ENCODE data around the gene IMPA2.

DNA sequence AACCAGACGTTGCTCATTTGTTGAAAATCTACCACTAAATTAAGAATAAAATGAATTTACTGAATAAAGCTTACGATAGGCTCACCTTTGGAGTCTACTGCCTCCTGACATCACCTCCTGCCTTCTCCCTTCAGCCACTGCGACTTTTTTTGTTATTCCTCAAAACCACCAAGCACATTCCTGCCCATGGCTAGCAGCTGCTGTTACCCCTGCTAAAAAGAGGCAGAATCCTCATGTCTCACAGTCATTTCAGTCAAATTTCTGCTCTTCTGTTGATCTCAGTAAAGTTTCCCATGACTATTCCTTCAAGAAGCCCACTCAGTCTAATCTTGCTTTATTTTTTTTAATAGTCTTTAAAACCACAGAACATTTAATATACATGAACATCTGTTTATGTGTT is 71.6 kb downstream of the IMPA2 start:
- TF ChIP-seq, protein P1, sequence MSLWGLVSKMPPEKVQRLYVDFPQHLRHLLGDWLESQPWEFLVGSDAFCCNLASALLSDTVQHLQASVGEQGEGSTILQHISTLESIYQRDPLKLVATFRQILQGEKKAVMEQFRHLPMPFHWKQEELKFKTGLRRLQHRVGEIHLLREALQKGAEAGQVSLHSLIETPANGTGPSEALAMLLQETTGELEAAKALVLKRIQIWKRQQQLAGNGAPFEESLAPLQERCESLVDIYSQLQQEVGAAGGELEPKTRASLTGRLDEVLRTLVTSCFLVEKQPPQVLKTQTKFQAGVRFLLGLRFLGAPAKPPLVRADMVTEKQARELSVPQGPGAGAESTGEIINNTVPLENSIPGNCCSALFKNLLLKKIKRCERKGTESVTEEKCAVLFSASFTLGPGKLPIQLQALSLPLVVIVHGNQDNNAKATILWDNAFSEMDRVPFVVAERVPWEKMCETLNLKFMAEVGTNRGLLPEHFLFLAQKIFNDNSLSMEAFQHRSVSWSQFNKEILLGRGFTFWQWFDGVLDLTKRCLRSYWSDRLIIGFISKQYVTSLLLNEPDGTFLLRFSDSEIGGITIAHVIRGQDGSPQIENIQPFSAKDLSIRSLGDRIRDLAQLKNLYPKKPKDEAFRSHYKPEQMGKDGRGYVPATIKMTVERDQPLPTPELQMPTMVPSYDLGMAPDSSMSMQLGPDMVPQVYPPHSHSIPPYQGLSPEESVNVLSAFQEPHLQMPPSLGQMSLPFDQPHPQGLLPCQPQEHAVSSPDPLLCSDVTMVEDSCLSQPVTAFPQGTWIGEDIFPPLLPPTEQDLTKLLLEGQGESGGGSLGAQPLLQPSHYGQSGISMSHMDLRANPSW (CRISPR knock-in tag; conservative IDR thresholded peaks at IDR 0.05; ENCODE audit: low read depth) = no peak
- TF ChIP-seq ATF1 (CRISPR knock-in tag; IDR thresholded peaks at IDR 0.05) (no peak), FOXP1 (CRISPR knock-in tag; IDR thresholded peaks at IDR 0.05; ENCODE audit: borderline replicate concordance) (no peak), FOXK1 (CRISPR knock-in tag; IDR thresholded peaks at IDR 0.05) (no peak), CREB1 (CRISPR knock-in tag; IDR thresholded peaks at IDR 0.05) (no peak), ELF4 (CRISPR knock-in tag; IDR thresholded peaks at IDR 0.05; ENCODE audit: low read depth) (no peak), NR1H2 (CRISPR knock-in tag; IDR thresholded peaks at IDR 0.05) (no peak), SP1 (CRISPR knock-in tag; conservative IDR thresholded peaks at IDR 0.05) (no peak)
- TF ChIP-seq, protein P2, sequence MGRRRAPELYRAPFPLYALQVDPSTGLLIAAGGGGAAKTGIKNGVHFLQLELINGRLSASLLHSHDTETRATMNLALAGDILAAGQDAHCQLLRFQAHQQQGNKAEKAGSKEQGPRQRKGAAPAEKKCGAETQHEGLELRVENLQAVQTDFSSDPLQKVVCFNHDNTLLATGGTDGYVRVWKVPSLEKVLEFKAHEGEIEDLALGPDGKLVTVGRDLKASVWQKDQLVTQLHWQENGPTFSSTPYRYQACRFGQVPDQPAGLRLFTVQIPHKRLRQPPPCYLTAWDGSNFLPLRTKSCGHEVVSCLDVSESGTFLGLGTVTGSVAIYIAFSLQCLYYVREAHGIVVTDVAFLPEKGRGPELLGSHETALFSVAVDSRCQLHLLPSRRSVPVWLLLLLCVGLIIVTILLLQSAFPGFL (CRISPR knock-in tag; IDR thresholded peaks at IDR 0.05; ENCODE audit: borderline replicate concordance) = no peak
- TF ChIP-seq, protein P3, sequence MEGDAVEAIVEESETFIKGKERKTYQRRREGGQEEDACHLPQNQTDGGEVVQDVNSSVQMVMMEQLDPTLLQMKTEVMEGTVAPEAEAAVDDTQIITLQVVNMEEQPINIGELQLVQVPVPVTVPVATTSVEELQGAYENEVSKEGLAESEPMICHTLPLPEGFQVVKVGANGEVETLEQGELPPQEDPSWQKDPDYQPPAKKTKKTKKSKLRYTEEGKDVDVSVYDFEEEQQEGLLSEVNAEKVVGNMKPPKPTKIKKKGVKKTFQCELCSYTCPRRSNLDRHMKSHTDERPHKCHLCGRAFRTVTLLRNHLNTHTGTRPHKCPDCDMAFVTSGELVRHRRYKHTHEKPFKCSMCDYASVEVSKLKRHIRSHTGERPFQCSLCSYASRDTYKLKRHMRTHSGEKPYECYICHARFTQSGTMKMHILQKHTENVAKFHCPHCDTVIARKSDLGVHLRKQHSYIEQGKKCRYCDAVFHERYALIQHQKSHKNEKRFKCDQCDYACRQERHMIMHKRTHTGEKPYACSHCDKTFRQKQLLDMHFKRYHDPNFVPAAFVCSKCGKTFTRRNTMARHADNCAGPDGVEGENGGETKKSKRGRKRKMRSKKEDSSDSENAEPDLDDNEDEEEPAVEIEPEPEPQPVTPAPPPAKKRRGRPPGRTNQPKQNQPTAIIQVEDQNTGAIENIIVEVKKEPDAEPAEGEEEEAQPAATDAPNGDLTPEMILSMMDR (IDR thresholded peaks at IDR 0.05) = no peak
- TF ChIP-seq, protein P4, sequence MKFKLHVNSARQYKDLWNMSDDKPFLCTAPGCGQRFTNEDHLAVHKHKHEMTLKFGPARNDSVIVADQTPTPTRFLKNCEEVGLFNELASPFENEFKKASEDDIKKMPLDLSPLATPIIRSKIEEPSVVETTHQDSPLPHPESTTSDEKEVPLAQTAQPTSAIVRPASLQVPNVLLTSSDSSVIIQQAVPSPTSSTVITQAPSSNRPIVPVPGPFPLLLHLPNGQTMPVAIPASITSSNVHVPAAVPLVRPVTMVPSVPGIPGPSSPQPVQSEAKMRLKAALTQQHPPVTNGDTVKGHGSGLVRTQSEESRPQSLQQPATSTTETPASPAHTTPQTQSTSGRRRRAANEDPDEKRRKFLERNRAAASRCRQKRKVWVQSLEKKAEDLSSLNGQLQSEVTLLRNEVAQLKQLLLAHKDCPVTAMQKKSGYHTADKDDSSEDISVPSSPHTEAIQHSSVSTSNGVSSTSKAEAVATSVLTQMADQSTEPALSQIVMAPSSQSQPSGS (CRISPR knock-in tag; IDR thresholded peaks at IDR 0.05; ENCODE audit: borderline replicate concordance, low read depth) = no peak

Data from WTC11 (cell line).